IMR-90 (cell line): ENCODE results near the gene CCDC167. TPM values are rescaled to one million over a fixed set of nuclear protein-coding genes. Genes with fewer than 3 reads are reported as not detected.
A peak's percentile ranks its signal among the peaks of the same experiment; 100 is the strongest.

Experiments used
- ATAC-seq: fragments of 200-7000 bp; cut with Tn5 transposase; 2 replicates; pipeline ENCODE4 v1.9.1; 2020; ENCODE audit warnings: low read depth, mild to moderate bottlenecking, moderate library complexity
- BruUV-seq: library from RNA; stranded (reverse); fragments of 400-500 nt; replicated peaks from 2 replicates; lab custom pipeline; 2021; lab: Mats Ljungman, UMichigan
- CTCF ChIA-PET: fragments of 300-600 bp; formaldehyde crosslinking; extraction: SDS; loops from one replicate; lab custom pipeline; 2021; ENCODE audit warnings: antibody characterized with exemption; lab: Yijun Ruan, JAX
- POLR2A ChIA-PET: fragments of 300-600 bp; sonication (Branson Sonifier 250); formaldehyde crosslinking; loops from one replicate; lab custom pipeline; 2022; ENCODE audit warnings: antibody characterized with exemption; ENCODE audit not compliant: unreplicated experiment; lab: Charles Lee
- DNase-seq: peaks from one replicate; pipeline ENCODE4 v3.0.0; 2013
- H2AFZ ChIP-seq: replicated peaks from 2 replicates; pipeline ENCODE3; 2013; ENCODE audit warnings: low read length, mild to moderate bottlenecking; ENCODE audit not compliant: poor library complexity
- H2AK5ac ChIP-seq: 2 replicates; pipeline ENCODE4 v1.6.1; 2013; ENCODE audit warnings: low read depth, low read length, inconsistent platforms
- H2AK9ac ChIP-seq: replicated peaks from 2 replicates; pipeline ENCODE3; 2013; ENCODE audit warnings: mild to moderate bottlenecking, low read depth, low read length, moderate library complexity; ENCODE audit not compliant: poor library complexity
- H2BK120ac ChIP-seq: 2 replicates; pipeline ENCODE4 v1.6.1; 2013; ENCODE audit warnings: low read depth, low read length, inconsistent platforms
- H2BK15ac ChIP-seq: 3 replicates; pipeline ENCODE4 v1.6.1; 2013; ENCODE audit warnings: low read depth, low read length, inconsistent platforms
- H2BK20ac ChIP-seq: 2 replicates; pipeline ENCODE4 v1.6.1; 2013; ENCODE audit warnings: low read depth, mild to moderate bottlenecking, inconsistent platforms, low read length, moderate library complexity
- H2BK5ac ChIP-seq: 2 replicates; pipeline ENCODE4 v1.6.1; 2013; ENCODE audit warnings: mild to moderate bottlenecking, low read depth, low read length, inconsistent platforms; ENCODE audit not compliant: poor library complexity, severe bottlenecking
- H3K14ac ChIP-seq: replicated peaks from 2 replicates; pipeline ENCODE4 v1.6.1; 2013; ENCODE audit warnings: low read depth, low read length, inconsistent platforms
- H3K18ac ChIP-seq: 2 replicates; pipeline ENCODE4 v1.6.1; 2013; ENCODE audit warnings: low read depth, low read length, control low read depth
- H3K23ac ChIP-seq: 2 replicates; pipeline ENCODE4 v1.6.1; 2013; ENCODE audit warnings: low read depth, low read length, inconsistent platforms
- H3K27ac ChIP-seq: 2 replicates; pipeline ENCODE4 v1.5.1; 2013; ENCODE audit warnings: mild to moderate bottlenecking, control low read depth, low read length; ENCODE audit not compliant: insufficient read depth
- H3K27me3 ChIP-seq: 2 replicates; pipeline ENCODE4 v1.6.1; 2013; ENCODE audit warnings: low read length; ENCODE audit not compliant: control insufficient read depth, insufficient read depth
- H3K36me3 ChIP-seq: 2 replicates; pipeline ENCODE4 v1.6.1; 2013; ENCODE audit warnings: low read length, mixed read lengths; ENCODE audit not compliant: control insufficient read depth, insufficient read depth
- H3K4ac ChIP-seq: 2 replicates; pipeline ENCODE4 v1.6.1; 2013; ENCODE audit warnings: low read depth, low read length, inconsistent platforms
- H3K4me1 ChIP-seq: 2 replicates; pipeline ENCODE4 v1.6.1; 2013; ENCODE audit warnings: low read length, mixed read lengths; ENCODE audit not compliant: control insufficient read depth, insufficient read depth
- H3K4me2 ChIP-seq: 2 replicates; pipeline ENCODE4 v1.6.1; 2013; ENCODE audit warnings: low read depth, mild to moderate bottlenecking, control low read depth, low read length, moderate library complexity
- H3K4me3 ChIP-seq: 2 replicates; pipeline ENCODE4 v1.5.1; 2013; ENCODE audit warnings: low read depth, mild to moderate bottlenecking, control low read depth, low read length, moderate library complexity; ENCODE audit not compliant: insufficient read depth
- H3K56ac ChIP-seq: 2 replicates; pipeline ENCODE4 v1.6.1; 2013; ENCODE audit warnings: low read length, inconsistent platforms; ENCODE audit not compliant: insufficient read depth; ENCODE audit errors: extremely low read depth
- H3K79me1 ChIP-seq, 2 experiments: 2 replicates each; pipeline ENCODE4 v1.6.1; 2013; ENCODE audit warnings: low read length in 2 of 2, inconsistent platforms in 1 of 2, low read depth in 1 of 2
- H3K9ac ChIP-seq: 2 replicates; pipeline ENCODE4 v1.6.1; 2013; ENCODE audit warnings: low read depth, low read length, control low read depth
- H3K9me1 ChIP-seq: 2 replicates; pipeline ENCODE4 v1.6.1; 2013; ENCODE audit warnings: low read length, inconsistent platforms; ENCODE audit not compliant: insufficient read depth
- H3K9me3 ChIP-seq: 2 replicates; pipeline ENCODE4 v1.6.1; 2013; ENCODE audit warnings: low read length; ENCODE audit not compliant: control insufficient read depth, insufficient read depth
- H4K20me1 ChIP-seq: 2 replicates; pipeline ENCODE4 v1.6.1; 2013; ENCODE audit warnings: low read length, inconsistent platforms; ENCODE audit not compliant: insufficient read depth
- H4K5ac ChIP-seq: 2 replicates; pipeline ENCODE4 v1.6.1; 2013; ENCODE audit warnings: mild to moderate bottlenecking, low read depth, low read length, control low read depth
- H4K8ac ChIP-seq, 2 experiments: 2 replicates each; pipeline ENCODE4 v1.6.1; 2013; ENCODE audit warnings: low read depth in 2 of 2, low read length in 2 of 2, control low read depth in 1 of 2, inconsistent platforms in 1 of 2
- H4K91ac ChIP-seq: 2 replicates; pipeline ENCODE4 v1.6.1; 2013; ENCODE audit warnings: low read depth, low read length, inconsistent platforms; ENCODE audit not compliant: insufficient read depth
- BHLHE40 ChIP-seq: fragments of 150-350 bp; IDR thresholded peaks from 2 replicates; pipeline ENCODE4 v1.6.1; 2016; ENCODE audit warnings: mild to moderate bottlenecking, low read depth, low read length
- CEBPB ChIP-seq: IDR thresholded peaks from 2 replicates; pipeline ENCODE4 v1.6.1; 2012; ENCODE audit warnings: low read depth, low read length, improper control_type of control experiment
- CHD1 ChIP-seq: IDR thresholded peaks from 2 replicates; pipeline ENCODE4 v1.6.1; 2012; ENCODE audit warnings: low read depth, low read length, improper control_type of control experiment
- FOS ChIP-seq: fragments of 150-350 bp; IDR thresholded peaks from 2 replicates; pipeline ENCODE4 v1.6.1; 2016; ENCODE audit warnings: low read depth, low read length
- MAFK ChIP-seq: IDR thresholded peaks from 2 replicates; pipeline ENCODE4 v1.6.1; 2012; ENCODE audit warnings: low read depth, low read length, improper control_type of control experiment
- MAZ ChIP-seq: IDR thresholded peaks from 2 replicates; pipeline ENCODE4 v1.6.1; 2012; ENCODE audit warnings: low read depth, mild to moderate bottlenecking, low read length, improper control_type of control experiment, moderate library complexity, borderline replicate concordance
- MXI1 ChIP-seq: IDR thresholded peaks from 2 replicates; pipeline ENCODE4 v1.6.1; 2012; ENCODE audit warnings: low read depth, mild to moderate bottlenecking, low read length, moderate library complexity, borderline replicate concordance
- NFE2L2 ChIP-seq: fragments of 150-350 bp; IDR thresholded peaks from 2 replicates; pipeline ENCODE4 v1.6.1; 2016; ENCODE audit warnings: low read depth, mild to moderate bottlenecking, low read length
- POLR2A ChIP-seq: IDR thresholded peaks from 2 replicates; pipeline ENCODE4 v1.6.1; 2012; ENCODE audit warnings: mild to moderate bottlenecking, low read depth, low read length
- RAD21 ChIP-seq: IDR thresholded peaks from 2 replicates; pipeline ENCODE4 v1.6.1; 2012; ENCODE audit warnings: low read length, improper control_type of control experiment
- RCOR1 ChIP-seq: IDR thresholded peaks from 2 replicates; pipeline ENCODE4 v1.6.1; 2012; ENCODE audit warnings: mild to moderate bottlenecking, low read length, improper control_type of control experiment; ENCODE audit not compliant: insufficient replicate concordance
- RFX5 ChIP-seq: IDR thresholded peaks from 2 replicates; pipeline ENCODE4 v1.8.0; 2012; ENCODE audit warnings: low read depth, mild to moderate bottlenecking, low read length, moderate library complexity
- SMC3 ChIP-seq: fragments of 150-350 bp; IDR thresholded peaks from 2 replicates; pipeline ENCODE4 v1.6.1; 2016; ENCODE audit warnings: low read depth, mild to moderate bottlenecking, antibody characterized with exemption, low read length, moderate library complexity
- WGBS, 2 experiments: methylation state at CpG; one replicate each; pipeline versions ENCODE4 v1.1.5 to v1.1.7; 2013; ENCODE audit warnings: missing lambda C conversion rate in 2 of 2; ENCODE audit not compliant: insufficient read length in 1 of 2; ENCODE audit errors: extremely low coverage in 2 of 2; 5-methylcytosine and 5-hydroxymethylcytosine counted together
- dilution Hi-C: fragments of 300-500 bp; cut with HindIII; formaldehyde crosslinking; loops from one replicate; pipeline ENCODE4 v1.14.3; 2018; ENCODE audit warnings: low sequenced_read_pairs; ENCODE audit not compliant: unreplicated experiment
- in situ Hi-C: fragments of 300-500 bp; cut with MboI; formaldehyde crosslinking; loops from 3 replicates; pipeline ENCODE4 v1.14.3; 2019; ENCODE audit warnings: low sequenced_read_pairs, inconsistent platforms, mixed read lengths
- intact Hi-C: fragments of 100-400 bp; cut with micrococcal nuclease; formaldehyde crosslinking; loops from 2 replicates; pipeline ENCODE4 v1.10.0; 2022
- polyA plus RNA-seq, 3 experiments: library from polyadenylated mRNA; depleted of rRNA; stranded (reverse); fragments of >200 nt; gene quantifications; 2 replicates each; pipeline ENCODE4 v1.2.3, GENCODE V29; 2012; ENCODE audit warnings: low replicate concordance in 1 of 3
- total RNA-seq: library from RNA; depleted of rRNA; stranded (reverse); fragments of >200 nt; gene quantifications from 2 replicates; pipeline ENCODE4 v1.2.3, GENCODE V29; 2012
- TF ChIP-seq, protein P1 (sequence below): conservative IDR thresholded peaks from 2 replicates; pipeline ENCODE4 v1.5.1; 2012; ENCODE audit warnings: mild to moderate bottlenecking, low read depth, low read length, improper control_type of control experiment
- TF ChIP-seq, protein P2 (sequence below): fragments of 150-350 bp; IDR thresholded peaks from 2 replicates; pipeline ENCODE4 v1.6.1; 2017; ENCODE audit warnings: mild to moderate bottlenecking, antibody characterized with exemption, low read length, low read depth

CCDC167 gene
- total and polyA plus RNA-seq, 2 of the 4 experiments (the other 2 are of a cell fraction), result 35.8 to 96.8 TPM

DNA sequence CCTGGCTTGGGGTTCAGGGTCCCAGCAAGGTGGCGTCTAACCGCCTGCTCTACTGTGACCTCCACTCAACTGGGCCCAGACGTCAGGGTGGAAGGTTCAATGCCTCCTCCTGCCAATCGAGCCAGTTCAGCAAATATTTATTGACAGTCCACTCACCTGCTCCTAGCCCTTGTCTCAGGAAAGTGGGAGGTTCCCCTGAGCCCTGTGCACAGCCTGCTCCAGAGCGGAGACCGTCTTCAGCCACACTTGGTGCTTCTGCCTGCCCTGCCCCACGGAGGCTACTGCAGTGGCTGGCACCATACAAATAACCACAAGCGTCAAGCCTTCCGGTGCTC, 6.1 kb downstream of the CCDC167 start:
- Histone ChIP-seq H3K4me1 (no peaks in the 10 kb centered on the region), H3K36me3 (no peaks in the 10 kb centered on the region), H3K56ac (no peak overlapping the region), H4K20me1 (peaks cover 6% of the 10 kb centered on the region), H3K27ac (no peak overlapping the region), H2BK20ac (no peak overlapping the region), H2BK5ac (no peak overlapping the region), H3K14ac (no peak overlapping the region), H3K4ac (no peak overlapping the region), H3K9ac (no peak overlapping the region), H3K27me3 (no peaks in the 10 kb centered on the region), H4K8ac (no peak overlapping the region), H2BK120ac (no peak overlapping the region), H3K18ac (no peak overlapping the region), H3K23ac (no peak overlapping the region), H3K4me2 (no peak overlapping the region), H2AK9ac (peak overlapping the region; percentile 3), H3K4me3 (no peak overlapping the region), H3K9me3 (no peaks in the 10 kb centered on the region), H4K5ac (no peak overlapping the region), H2AFZ (no peak overlapping the region), H4K91ac (no peak overlapping the region), H3K79me1 (peaks cover 4 to 34% of the 10 kb centered on the region in 2 experiments), H2BK15ac (no peak overlapping the region), H2AK5ac (no peak overlapping the region; the same call in 1 of the 2 replicates), H3K9me1 (peaks cover 6% of the 10 kb centered on the region)
- ChIA-PET POLR2A (no interaction called here), CTCF (no interaction called here)
- dilution Hi-C loops, result no loop called here
- no peak for DNase-seq
- intact Hi-C loops, result loop anchor here (10.0 kb wide), 1 partner anchor 511 kb away; no protein-coding TSS in a partner anchor
- BruUV-seq, result no TSS peak
- TF ChIP-seq RCOR1 (no peak), BHLHE40 (no peak), SMC3 (no peak), RFX5 (no peak), NFE2L2 (no peak), CHD1 (no peak), CEBPB (no peak), FOS (no peak), MAZ (no peak), MXI1 (no peak), RAD21 (no peak), MAFK (no peak), POLR2A (no peak)
- TF ChIP-seq, protein P1, sequence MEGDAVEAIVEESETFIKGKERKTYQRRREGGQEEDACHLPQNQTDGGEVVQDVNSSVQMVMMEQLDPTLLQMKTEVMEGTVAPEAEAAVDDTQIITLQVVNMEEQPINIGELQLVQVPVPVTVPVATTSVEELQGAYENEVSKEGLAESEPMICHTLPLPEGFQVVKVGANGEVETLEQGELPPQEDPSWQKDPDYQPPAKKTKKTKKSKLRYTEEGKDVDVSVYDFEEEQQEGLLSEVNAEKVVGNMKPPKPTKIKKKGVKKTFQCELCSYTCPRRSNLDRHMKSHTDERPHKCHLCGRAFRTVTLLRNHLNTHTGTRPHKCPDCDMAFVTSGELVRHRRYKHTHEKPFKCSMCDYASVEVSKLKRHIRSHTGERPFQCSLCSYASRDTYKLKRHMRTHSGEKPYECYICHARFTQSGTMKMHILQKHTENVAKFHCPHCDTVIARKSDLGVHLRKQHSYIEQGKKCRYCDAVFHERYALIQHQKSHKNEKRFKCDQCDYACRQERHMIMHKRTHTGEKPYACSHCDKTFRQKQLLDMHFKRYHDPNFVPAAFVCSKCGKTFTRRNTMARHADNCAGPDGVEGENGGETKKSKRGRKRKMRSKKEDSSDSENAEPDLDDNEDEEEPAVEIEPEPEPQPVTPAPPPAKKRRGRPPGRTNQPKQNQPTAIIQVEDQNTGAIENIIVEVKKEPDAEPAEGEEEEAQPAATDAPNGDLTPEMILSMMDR, result no peak
- TF ChIP-seq, protein P2, sequence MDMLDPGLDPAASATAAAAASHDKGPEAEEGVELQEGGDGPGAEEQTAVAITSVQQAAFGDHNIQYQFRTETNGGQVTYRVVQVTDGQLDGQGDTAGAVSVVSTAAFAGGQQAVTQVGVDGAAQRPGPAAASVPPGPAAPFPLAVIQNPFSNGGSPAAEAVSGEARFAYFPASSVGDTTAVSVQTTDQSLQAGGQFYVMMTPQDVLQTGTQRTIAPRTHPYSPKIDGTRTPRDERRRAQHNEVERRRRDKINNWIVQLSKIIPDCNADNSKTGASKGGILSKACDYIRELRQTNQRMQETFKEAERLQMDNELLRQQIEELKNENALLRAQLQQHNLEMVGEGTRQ, result no peak
- ATAC-seq, result no peak
- in situ Hi-C loops, result no loop called here
- 100% methylated on average over 2 of the region's 9 CpGs; no CpG with 5 or more reads in 1 of the 2 experiments for WGBS, 2 experiments
